Effector CD8-positive, alpha-beta T cell (primary cell): ENCODE data around the gene CACNA1E.

ENCODE experiments used
- DNase-seq: peaks from one replicate; lab custom pipeline; 2025; lab: John Stamatoyannopoulos, UW

CACNA1E gene

DNA sequence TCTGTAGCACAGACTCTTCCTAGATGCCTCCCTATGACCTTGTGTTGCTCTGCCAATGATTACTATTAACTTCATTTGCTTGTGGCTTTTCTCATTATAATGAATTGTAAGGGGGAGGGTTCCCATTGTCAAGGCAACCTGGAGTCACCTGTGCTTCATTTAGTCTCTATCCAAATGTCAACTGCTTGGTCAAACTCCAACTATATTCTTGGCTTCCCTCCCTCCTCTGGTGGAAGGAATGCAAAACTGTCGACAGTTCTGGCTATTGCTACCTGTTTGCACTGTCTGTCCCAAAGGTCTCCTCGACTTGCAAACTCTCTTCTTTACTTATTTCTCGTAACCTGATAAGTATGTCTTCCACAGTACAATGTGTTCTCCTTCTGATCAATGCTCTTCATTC, 100.3 kb downstream of the CACNA1E start:
- no peak for DNase-seq

DNA sequence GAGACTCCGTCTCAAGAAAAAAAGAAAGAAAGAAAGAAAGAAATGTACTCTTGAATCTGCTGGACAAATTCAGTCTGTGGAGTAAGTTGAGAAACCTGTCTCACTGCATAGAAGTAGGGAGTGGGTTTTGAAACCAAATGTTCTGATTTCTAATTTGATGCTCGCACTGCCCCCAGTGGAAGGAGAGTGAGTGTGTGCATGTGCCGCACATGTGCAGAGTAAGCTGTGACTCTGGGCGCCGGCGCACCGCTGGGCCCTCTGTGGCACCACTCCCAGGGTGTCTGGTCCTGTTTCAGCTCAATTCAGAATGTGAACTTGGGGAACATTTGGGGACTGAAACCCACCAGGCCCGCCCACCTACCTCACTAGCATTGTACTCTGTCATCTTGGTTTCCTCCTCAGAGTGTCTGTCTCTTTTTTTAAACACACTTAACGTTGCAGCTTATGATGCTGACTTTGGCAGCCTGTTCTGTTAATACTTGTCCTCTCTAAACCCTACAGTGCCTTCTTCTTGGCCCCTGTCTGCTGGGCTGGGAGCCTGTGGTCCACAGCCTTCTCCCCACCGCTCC, 104.6 kb downstream of the CACNA1E start:
- no peak for DNase-seq

DNA sequence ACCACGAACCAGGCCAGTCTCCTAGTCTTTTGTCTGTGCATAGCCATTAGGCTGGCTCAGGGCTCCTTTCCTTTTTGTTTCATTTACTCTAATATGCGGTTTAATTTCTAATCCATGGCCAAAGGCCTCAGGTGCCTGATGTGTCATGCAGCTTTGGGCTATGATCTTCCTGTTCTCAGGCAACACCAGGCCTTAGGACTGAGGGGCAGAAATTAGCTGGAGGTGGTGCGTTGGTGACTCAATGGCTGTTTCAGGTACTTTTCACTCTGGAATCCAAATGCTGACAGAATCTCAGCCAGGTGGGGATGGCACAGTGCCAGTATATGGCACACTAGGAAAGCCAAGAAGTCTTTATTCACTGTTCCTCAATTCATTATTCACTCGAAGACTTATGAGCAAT, 105.3 kb downstream of the CACNA1E start:
- no peak for DNase-seq

DNA sequence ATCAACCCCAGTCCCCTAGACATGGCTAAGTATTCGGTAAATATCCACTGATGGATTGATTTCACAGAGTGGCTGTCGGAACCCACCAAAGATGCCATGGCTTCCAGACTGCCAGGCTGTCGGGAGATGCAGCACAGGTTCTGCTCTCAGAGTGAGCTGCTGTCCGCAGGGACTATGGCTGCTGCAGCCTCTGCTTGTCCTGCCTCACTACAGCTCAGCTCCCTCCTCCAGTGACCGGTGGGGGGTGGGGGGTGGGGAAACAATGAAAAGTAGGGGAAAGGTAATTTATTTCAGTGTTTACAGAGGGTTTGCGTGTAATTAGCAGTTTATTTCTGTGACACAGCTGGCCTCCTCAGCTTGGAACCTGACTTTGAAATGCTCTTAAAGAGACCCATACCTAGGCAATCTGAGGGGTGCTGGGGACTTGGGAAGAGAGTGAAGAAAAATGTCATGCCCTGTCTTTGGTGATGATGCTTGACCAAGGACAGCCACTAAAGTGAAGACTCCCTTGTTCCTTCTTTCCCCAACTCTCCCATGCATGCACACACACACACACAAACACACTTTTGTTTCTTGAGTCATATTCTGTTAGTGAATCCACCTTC, 109.0 kb downstream of the CACNA1E start:
- DNase-seq, result no peak

DNA sequence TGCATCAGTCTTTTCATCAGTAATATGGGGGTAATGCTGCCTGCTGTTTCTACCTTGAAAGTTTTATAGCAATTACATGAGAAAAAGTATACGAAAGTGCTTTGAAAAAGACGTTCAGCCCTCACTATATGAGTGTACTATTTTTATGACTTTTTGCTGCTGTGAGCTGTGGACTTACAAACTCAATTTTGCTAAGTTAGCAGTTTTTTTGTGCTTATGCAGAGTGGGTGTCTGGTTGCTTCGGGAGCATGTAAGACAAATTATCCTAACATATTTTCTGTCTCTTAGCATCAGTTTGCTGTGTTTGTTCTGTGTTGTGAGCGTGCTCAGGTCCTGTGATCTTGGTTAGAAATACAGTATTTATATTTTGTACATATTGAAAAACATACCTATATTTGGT, 109.7 kb downstream of the CACNA1E start:
- no peak for DNase-seq

DNA sequence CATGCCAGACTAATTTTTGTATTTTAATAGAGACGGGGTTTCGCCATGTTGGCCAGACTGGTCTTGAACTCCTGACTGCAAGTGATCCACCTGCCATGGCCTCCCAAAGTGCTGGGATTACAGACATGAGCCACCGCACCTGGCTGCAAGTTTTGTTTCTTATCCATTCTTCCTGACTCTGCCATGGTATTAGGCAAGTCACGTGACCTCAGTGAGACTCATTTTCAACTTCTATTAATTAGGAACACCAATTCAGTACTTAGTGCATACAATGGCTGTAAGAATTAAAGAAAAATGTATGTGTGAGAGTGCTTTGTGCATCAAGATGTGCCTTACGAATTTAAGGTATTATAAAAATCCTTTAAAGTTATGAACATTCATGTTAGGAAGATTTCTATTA, 111.2 kb downstream of the CACNA1E start:
- DNase-seq, result no peak

DNA sequence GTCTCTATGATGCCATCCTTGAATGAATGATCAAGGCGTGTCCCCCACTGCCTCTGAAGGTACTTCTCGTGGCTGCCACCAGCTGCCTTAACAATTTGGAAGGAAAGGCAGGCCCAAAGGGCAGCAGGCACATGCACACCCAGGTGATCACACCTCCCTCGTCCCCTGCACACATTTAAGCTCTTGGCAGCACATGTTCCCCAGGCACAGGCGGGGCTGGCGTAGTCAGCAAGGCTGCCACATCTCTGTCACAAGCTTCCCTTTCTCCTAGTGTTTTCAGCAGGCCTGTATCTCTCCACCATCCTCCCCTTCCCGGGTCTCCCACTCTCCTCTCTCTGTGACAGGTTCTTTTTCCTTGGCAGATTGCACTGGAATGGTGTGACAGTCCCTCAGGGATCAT, 111.9 kb downstream of the CACNA1E start:
- DNase-seq, result no peak

DNA sequence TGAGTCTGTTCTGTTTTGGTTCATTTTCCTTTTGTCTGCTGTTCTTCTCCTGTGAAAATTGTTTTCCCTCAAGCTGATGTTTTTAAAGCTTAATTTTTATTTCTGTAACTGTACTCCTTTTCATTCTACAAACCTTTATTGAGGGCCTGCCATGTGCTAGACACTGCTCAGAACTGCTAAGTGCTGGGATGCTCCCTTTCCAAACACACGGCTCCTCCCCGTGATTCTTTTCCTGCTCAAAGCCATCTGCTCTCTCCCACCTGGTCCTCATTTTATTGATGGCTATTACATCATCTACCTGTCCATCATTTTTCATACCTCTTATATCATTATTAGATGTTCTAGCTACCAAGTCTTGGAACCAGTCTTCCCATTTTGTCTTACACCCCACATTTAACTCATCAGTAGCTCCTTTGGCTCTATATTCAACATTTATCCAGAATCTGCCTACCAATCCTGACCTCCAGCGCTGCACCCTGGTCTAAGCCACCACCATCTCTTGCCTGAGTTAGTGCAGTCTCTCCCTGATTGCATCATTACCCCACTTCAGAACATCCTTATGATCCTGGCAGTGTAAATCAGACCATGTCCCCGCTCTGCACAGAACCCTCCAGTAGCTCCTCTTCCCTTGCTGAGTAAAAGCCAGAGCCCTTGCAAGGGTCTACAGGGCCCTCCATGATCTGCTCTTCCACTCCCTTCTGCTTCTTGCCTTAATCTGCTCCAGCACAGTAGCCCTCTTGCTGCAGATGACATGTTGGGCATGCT, 118.1 kb downstream of the CACNA1E start:
- no peak for DNase-seq

DNA sequence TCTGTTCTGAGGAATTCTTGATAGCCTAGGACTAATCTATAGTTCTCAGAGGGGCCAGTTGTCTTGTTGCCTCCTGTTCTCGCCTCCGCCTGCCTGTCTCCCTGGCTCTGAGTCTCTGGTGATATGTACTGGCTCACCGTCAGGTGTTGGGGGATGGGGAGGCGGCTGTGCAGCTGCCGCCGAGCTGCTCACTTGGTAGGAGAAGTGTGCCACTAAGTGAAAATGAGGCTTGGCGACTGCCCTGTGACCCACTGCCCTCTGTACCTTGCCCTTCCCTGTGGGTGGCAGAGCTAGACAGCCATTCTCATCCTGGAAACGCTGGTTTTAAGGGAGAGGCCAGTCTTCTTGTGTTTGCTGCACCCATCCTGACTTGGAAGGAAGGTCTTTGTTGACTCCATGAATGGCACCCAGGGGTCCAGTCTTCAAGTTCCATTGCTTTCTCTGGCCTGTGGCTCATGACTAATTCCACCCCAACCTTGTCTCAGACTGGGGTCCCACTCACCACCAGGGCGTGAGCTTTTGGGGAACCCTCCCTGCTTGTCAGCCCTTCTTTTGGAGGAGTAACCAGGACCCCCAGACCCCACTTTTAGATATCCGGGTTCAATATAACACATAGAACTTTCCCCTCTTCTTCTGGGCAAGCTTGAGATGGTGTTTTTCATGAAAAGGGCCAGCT, 120.6 kb downstream of the CACNA1E start:
- DNase-seq, result no peak

DNA sequence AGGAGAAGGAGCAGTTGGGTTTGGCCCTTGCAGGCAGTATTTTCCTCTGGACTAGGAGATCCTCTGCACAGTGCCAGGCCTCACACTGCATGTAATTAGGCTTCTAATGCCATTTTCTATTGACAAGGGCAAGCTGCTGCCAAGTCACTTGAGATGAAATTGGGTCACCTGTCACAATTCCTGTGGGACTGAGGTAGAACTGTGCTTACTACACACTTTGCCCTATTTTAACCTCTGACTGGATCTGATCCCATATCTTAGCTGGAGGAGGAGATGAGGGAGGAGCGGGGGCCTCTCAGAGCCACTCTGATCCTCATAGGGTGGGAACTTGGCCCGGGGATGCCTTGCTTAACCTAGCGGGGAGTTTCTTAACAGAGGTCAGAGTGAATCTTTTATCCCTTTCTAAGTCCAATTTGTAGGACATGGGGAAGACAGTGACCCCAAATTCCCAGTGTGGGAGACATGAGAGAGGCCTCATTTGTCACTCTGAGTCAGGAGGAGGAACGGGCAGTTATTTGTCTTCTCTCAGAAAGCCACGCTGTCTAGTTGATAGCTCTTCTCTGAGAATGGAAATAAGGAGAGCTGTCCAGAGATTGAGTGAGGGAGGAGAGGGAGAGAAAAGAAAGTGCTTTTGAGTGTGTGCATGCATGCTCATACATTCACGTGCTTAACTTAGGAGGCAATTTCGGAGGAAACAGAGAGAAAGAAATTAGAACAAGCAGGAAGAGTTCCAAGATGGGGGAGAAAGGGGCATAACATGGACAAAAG, 121.3 kb downstream of the CACNA1E start:
- no peak for DNase-seq

DNA sequence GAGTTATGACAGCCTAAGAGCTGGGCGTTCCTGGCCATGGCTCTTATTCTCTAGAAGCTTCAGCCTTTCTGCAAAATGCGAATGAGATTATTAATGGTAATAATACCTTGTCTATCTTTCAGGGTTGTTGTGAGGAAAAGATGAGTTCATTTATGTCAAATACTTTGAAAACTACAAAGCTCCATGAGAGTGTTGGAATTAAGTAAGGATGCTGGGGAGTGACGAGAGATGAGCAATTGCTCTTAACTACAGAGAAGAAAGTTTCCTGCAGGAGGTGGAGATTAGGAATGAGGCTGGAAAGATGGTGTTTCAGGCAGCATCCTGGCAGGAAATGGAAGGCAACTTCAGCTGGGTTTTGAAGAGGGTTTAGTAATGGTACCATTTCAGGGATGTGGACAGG, 124.2 kb downstream of the CACNA1E start:
- no peak for DNase-seq

DNA sequence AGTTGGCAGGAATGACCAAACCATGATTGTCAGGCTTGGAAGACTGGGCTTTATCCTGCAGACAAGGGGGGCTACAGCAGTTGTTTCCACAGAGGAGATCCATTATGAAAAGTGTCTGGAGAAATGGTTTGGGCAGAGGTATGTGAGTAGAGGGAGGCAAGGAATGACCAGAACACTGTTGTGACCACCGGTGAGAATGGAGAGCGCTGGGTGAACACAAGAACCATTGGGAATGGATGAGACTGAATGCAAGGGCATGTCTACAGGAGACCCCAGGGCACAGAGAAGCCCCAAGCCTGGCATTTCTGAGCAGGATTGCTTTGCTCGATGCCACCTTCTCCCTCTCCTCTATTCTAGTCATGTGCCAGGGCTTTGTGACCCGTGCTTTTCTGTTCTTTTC, 125.1 kb downstream of the CACNA1E start:
- DNase-seq, result no peak

DNA sequence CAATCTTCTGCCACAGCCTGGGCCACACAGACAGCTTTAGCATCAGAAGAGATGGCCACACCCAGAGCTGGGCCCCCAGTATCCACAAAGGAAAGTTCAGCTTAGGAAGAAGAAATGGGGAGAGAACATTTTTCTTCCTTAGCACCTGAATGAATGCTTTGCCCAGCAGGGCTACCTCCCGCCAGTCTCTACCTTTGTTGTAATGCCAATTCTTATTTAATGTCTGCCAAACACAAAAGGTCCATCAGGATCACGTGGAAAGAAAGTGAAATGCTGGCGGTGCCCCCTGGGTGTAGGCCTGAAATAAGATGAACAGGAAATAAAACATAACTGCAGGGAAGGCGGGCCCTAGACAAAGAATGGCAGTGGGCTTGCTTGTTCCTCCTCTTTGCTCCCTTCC, 125.6 kb downstream of the CACNA1E start:
- DNase-seq, result no peak

DNA sequence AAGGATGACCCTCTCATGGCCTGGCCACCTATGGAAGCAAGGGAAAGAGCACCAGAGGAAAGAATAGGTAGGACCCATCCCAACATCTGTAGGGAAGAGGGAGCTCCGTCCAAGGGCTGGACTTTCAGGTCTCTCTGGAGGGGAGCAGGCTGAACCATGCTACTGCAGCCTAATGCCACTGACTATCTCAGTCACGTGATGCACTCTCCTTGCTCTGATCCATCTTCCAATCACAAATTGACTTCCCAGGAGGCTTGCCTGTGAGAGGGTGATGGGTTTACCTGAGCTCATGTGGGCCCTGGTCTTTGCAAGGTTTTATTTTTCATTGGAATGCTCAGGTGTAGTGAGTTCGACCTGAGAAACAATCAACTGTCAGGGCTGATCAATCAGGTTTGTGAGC, 128.8 kb downstream of the CACNA1E start:
- no peak for DNase-seq

DNA sequence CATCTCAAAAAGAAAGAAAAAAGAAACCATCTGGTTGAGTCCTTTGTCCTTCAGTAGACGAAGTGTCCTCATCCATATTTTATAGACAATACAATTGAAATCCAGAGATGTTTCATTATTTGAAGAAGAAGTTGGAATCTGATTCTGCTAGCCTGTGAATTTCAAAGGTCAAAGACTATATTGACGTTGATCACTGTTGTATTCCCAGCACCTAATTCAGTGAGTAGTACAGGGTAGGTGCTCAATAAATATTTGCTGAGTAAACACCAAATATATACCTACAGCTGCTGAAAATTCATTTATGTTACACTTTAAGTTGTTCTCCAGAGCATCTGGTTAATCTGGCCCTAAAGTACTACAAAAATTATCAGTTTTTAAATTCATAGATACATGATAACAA, 135.2 kb downstream of the CACNA1E start:
- no peak for DNase-seq

DNA sequence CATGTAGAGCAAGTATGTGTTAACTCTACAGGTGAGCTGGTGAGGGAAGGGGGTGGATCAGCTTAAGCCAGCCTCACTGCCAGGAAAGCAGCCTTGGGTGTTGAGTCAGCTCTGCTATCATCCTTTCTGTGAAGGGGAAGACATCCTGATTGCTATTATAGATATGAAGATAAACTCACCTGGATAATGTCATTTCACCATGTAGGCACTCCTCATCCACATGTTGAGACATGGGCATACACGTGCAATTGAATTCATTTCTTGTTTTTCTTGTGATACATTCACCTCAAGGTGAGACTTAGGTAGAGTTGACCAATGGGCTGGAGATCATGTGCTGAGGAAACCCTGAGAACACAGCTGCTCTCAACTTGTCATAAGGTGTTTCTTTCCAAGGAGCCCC, 136.9 kb downstream of the CACNA1E start:
- DNase-seq, result no peak

DNA sequence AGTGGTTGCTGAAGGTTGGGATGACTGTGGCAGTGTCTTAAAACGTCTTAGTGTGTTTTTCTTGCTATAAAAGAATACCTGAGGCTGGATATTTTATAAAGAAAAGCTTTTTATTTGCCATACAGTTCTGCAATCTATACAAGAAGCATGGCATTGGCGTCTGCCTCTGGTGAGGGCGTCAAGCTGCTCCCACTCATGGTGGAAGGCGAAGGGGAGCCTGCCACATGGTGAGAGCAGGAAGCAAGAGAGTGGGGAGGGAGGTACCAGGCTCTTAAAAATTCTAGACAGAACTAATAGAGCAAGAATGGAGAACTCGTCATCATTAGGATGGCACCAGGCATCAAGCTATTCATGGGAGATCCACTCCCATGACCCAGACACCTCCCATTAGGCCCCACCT, 140.5 kb downstream of the CACNA1E start:
- no peak for DNase-seq

DNA sequence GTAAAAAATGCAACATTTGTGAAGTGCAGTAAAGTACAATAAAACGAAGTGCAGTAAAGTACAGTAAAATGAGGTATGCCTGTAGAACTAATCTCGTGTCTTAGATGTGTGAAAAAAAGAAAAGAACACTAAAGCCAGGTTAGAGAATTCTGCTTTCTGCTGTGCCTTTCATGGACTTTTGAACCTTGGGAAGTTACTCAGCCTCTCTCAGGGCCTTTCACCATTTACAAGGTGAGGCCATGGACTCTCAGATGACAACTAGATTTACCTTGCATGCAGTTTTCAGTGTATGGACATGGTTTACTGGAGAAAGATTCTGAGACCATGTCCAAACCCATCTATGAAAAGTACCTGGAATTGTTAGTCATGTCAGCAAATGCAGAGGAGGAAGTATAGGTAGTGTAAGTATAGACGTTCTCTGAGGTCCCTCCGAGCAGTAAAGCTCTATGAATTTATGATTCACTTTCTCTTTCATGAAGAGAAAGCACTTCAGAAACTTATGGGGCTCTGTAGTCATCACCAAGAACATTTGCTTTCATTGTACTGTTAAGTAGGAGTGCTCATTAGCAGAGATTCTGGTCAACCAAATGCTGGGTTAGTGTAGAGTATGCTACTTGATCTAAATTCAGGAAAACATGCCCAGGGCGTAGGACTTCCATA, 143.1 kb downstream of the CACNA1E start:
- no peak for DNase-seq

DNA sequence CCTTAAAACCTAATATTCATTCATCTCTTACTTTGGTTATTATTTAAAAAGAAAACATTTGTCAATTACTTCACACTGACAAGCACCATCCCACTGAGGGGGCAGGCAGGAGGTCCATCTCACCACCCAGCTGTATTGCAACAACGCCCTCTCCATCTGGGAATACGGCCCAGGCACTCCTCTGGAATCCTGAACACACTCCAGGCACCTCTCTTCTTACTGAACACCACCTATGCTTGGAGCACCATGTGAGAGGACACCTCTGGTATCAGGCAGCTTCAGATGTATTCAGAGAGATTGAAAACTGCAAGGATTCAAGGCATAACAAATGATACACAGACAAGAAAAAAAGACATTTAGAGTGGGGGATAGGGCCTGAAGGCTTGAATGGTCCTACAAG, 147.1 kb downstream of the CACNA1E start:
- DNase-seq, result no peak

DNA sequence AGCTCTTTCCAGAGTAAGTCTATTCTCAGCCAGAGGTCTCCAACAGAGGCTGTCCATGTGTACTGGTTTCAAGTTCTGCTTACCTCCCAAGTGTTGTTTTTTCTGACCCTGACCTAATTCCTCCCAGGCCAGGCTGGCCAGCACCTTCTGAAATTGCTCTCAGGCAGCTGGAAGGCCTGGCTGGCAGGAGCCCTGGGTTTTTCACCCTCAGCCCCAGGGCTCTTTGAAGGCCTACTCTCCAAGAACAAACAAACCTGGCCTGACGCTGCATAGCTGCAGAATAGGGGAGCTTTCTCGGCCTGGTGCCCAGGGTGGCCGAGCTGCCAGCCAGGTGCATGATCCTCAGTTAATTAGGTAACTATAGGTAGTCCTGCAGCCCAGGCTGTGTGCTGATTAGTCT, 147.5 kb downstream of the CACNA1E start:
- DNase-seq, result no peak

DNA sequence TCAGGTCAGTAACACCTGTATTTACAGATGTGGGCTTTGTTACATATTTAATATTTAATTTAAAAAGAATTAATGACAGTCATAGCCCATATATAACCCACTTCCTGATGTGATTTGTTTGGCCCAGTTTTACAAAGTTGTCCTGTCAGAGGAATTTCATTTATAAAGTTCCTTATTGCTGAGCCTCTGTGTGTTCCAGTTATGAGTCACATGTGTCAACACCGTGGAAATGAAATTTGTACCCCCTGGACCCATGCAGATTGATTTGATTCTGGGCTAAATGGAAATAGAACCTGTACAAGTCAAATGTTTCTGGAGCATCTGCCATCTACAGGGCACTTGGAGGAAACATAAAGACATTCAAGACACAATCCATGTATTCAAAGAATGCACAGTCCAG, 149.2 kb downstream of the CACNA1E start:
- DNase-seq, result no peak

DNA sequence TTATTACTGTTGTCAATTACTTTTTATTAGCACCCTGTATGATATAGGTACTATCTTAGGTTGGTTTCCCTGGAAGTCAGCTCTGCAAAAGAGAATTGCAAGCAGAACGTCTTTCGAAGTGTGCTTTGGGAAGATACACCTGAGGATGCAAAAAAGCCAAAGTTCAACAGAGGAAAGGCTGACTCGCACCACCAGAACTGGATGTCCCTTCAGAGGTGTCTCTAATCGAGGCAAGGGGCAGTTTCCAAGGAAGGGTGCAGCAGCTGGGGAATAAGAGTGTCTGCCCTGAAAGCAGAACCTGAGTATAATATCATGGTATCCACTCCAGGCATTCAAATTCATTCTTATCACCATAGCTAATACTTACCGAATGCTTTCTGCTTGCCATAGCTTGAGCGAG, 149.6 kb downstream of the CACNA1E start:
- no peak for DNase-seq
